NCI-H748 (cell line): ENCODE measurements around the gene TNFAIP8L2.

Source experiments
- DNase-seq: peaks from one replicate; lab custom pipeline; 2025; ENCODE audit not compliant: unreplicated experiment; lab: John Stamatoyannopoulos, UW

The TNFAIP8L2 gene

GRCh38 chr1:151145304-151146071 is 11.0 kb upstream of the TNFAIP8L2 start:
- DNase-seq, result no peak

GRCh38 chr1:151146072-151146411 is 10.4 kb upstream of the TNFAIP8L2 start:
- peak; percentile 43 for DNase-seq

GRCh38 chr1:151146412-151147131 is 9.9 kb upstream of the TNFAIP8L2 start, which contains the start of gene SEMA6C:
TSS of gene SEMA6C (minus strand) at chr1:151146631. CDS start at chr1:151142621, 4,010 bp downstream.
- peak; percentile 93 for DNase-seq

GRCh38 chr1:151147132-151147503 is 9.3 kb upstream of the TNFAIP8L2 start:
- DNase-seq, result no peak

- no peak for DNase-seq
These were observed 8.8 kb upstream of the TNFAIP8L2 start for GRCh38 chr1:151147665-151148064.

GRCh38 chr1:151157067-151157531 is 650 bp downstream of the TNFAIP8L2 start:
- DNase-seq, result no peak

- DNase-seq, result no peak
These were observed 1.9 kb downstream of the TNFAIP8L2 start for GRCh38 chr1:151158326-151158725.

GRCh38 chr1:151158751-151159251 is 2.4 kb downstream of the TNFAIP8L2 start:
- no peak for DNase-seq

- no peak for DNase-seq
These were observed 2.9 kb downstream of the TNFAIP8L2 start for GRCh38 chr1:151159373-151159772.

GRCh38 chr1:151164732-151165280 is 8.4 kb downstream of the TNFAIP8L2 start:
- DNase-seq, result no peak

GRCh38 chr1:151165281-151165737 is 8.9 kb downstream of the TNFAIP8L2 start:
- peak; percentile 71 for DNase-seq

GRCh38 chr1:151165738-151166504 is 9.5 kb downstream of the TNFAIP8L2 start, which contains the start of the genes LYSMD1 and SCNM1:
TSS of gene LYSMD1 (minus strand) at chr1:151165902. CDS start at chr1:151165258, 644 bp downstream.
TSS of gene SCNM1 (plus strand) at chr1:151166144. CDS start at chr1:151166153, 9 bp downstream.
- peak; percentile 99 for DNase-seq

- peak; percentile 29 for DNase-seq
These were observed 10.1 kb downstream of the TNFAIP8L2 start for GRCh38 chr1:151166505-151166956.

GRCh38 chr1:151167116-151167515 is 10.7 kb downstream of the TNFAIP8L2 start:
- DNase-seq, result no peak

GRCh38 chr1:151171190-151171589 is 14.7 kb downstream of the TNFAIP8L2 start:
- DNase-seq, result no peak

GRCh38 chr1:151175041-151175741 is 18.7 kb downstream of the TNFAIP8L2 start:
- no peak for DNase-seq

GRCh38 chr1:151175863-151176262 is 19.4 kb downstream of the TNFAIP8L2 start, which contains the start of gene TMOD4:
TSS of gene TMOD4 (minus strand) at chr1:151175981. CDS start at chr1:151174875, 1,106 bp downstream.
- DNase-seq, result no peak

- no peak for DNase-seq
These were observed 20.1 kb downstream of the TNFAIP8L2 start for GRCh38 chr1:151176514-151177045.

GRCh38 chr1:151184211-151184610 is 27.8 kb downstream of the TNFAIP8L2 start:
- DNase-seq, result no peak

GRCh38 chr1:151187205-151187604 is 30.8 kb downstream of the TNFAIP8L2 start:
- DNase-seq, result no peak
